ENCODE measurements around the gene CANT1.

The CANT1 gene

GRCh38 chr17:79002796-79003593 is 6.6 kb downstream of the CANT1 start:
- H3K9me3 ChIP-seq, result no peaks in the 10 kb centered on the region
- no peak overlapping the region for H3K27ac ChIP-seq
- TF ChIP-seq CTCF (IDR thresholded peaks at IDR 0.05), result no peak
- no peak overlapping the region for H3K4me3 ChIP-seq
- H3K27me3 ChIP-seq, result no peaks in the 10 kb centered on the region
- peaks cover 0 to 17% (median 0%) of the 10 kb centered on the region in 3 donors for H3K36me3 ChIP-seq
- peak in 1 of 2 donors; percentile 60 for DNase-seq
- H3K4me1 ChIP-seq, result peaks cover 0 to 56% (median 42%) of the 10 kb centered on the region in 4 donors
- intact Hi-C loops (cut with DNase I; ENCODE audit: low total_unique reads), result no loop called here

GRCh38 chr17:79002291-79002690 is 7.3 kb downstream of the CANT1 start:
- Histone ChIP-seq H3K4me1 (peaks cover 0 to 56% (median 41%) of the 10 kb centered on the region in 4 donors), H3K4me3 (no peak overlapping the region)
- TF ChIP-seq CTCF (IDR thresholded peaks at IDR 0.05), result no peak

GRCh38 chr17:79001190-79002020 is 8.2 kb downstream of the CANT1 start:
- TF ChIP-seq CTCF (IDR thresholded peaks at IDR 0.05), result no peak
- DNase-seq, result peak in 1 of 2 donors; percentile 46
- intact Hi-C loops (cut with DNase I; ENCODE audit: low total_unique reads), result no loop called here
- H3K27ac ChIP-seq, result peak overlapping the region in 1 of 2 donors; percentile 87
- peaks cover 0 to 57% (median 41%) of the 10 kb centered on the region in 4 donors for H3K4me1 ChIP-seq
- peaks cover 10 to 29% (median 14%) of the 10 kb centered on the region in 3 donors for H3K36me3 ChIP-seq
- no peaks in the 10 kb centered on the region for H3K9me3 ChIP-seq
- no peaks in the 10 kb centered on the region for H3K27me3 ChIP-seq
- no peak overlapping the region for H3K4me3 ChIP-seq

More at GRCh38 chr17:79002291-79002690, 7.3 kb downstream of the CANT1 start:
- Histone ChIP-seq H3K36me3 (peaks cover 4 to 20% (median 5%) of the 10 kb centered on the region in 3 donors), H3K27ac (no peak overlapping the region), H3K27me3 (no peaks in the 10 kb centered on the region), H3K9me3 (no peaks in the 10 kb centered on the region)
- peak in 1 of 2 donors; percentile 58 for DNase-seq
- intact Hi-C loops (cut with DNase I; ENCODE audit: low total_unique reads), result no loop called here

- Histone ChIP-seq H3K36me3 (peaks cover 10 to 37% (median 22%) of the 10 kb centered on the region in 3 donors), H3K4me3 (no peak overlapping the region), H3K27ac (peak overlapping the region; percentile 29 to 87), H3K9me3 (no peaks in the 10 kb centered on the region), H3K4me1 (peaks cover 0 to 57% (median 41%) of the 10 kb centered on the region in 4 donors), H3K27me3 (no peaks in the 10 kb centered on the region)
- intact Hi-C loops (cut with DNase I; ENCODE audit: low total_unique reads), result no loop called here
- peak; percentile 12 to 64 for DNase-seq
- TF ChIP-seq CTCF (IDR thresholded peaks at IDR 0.05), result no peak
Observed at GRCh38 chr17:79000396-79001189, 9.0 kb downstream of the CANT1 start.

- peaks cover 0 to 54% (median 38%) of the 10 kb centered on the region in 4 donors for H3K4me1 ChIP-seq
- no peaks in the 10 kb centered on the region for H3K9me3 ChIP-seq
- peaks cover 10 to 44% (median 28%) of the 10 kb centered on the region in 3 donors for H3K36me3 ChIP-seq
- DNase-seq, result peak; percentile 10 to 46
- no peaks in the 10 kb centered on the region for H3K27me3 ChIP-seq
- peak overlapping the region; percentile 29 to 87 for H3K27ac ChIP-seq
- intact Hi-C loops (cut with DNase I; ENCODE audit: low total_unique reads), result no loop called here
- TF ChIP-seq CTCF (IDR thresholded peaks at IDR 0.05), result no peak
- H3K4me3 ChIP-seq, result no peak overlapping the region
Observed at GRCh38 chr17:78999947-79000395, 9.6 kb downstream of the CANT1 start.
